NCI-H187 (cell line): Measurements from ENCODE around the gene SH2D3C.
A peak's percentile ranks its signal among the peaks of the same experiment; 100 is the strongest.
"Not testable (repeated sequence)": the region's sequence is repeated elsewhere in the genome, so short reads cannot be mapped to it uniquely, and the experiment has no call there.

Experiments used
- DNase-seq, 2 experiments: peaks; one replicate each; lab custom pipeline; 2025; lab: John Stamatoyannopoulos, UW

Gene SH2D3C

DNA sequence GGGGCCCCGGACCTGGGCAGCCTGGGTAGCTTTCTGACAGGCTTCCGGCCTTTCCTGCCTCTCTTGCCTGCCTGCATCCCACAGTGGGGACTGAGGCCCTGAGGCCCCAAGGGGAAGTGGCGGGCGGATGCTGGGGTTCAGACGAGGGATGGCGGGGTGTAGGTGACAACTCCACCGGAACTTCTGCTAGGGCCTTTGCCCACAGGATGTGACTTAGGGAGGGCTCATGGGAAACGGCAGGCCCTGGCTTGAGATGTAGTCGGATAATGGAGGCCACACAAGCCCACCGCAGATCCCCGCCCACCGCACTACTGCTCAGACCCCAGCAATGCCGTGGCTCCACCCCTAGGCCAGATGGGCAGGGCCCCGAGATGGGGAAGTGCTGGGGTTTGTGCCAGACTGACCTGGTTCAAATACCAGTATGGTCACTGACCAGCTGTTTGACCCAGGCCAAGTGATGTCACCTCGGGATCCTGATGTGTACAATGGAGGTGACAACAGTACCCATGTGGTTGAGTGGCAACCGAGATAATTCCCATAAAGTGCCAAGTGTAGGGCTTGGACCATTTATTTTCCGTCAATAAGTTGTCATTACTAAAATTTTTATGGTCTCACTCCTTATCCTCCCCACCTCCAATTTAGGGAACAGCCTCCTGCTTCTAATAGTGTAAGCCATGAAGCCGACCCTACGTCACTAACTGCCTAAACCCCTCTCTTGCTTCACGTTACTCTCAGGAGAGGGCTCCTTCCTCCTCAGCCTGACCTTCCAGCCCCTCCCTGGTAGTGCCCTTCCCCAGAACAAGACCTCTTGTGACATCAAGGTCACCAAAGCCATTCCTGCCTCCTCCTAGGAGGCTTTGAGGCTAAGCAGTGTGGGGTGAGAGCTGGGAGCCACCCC is 4.9 kb upstream of the SH2D3C start:
- DNase-seq: no peak

DNA sequence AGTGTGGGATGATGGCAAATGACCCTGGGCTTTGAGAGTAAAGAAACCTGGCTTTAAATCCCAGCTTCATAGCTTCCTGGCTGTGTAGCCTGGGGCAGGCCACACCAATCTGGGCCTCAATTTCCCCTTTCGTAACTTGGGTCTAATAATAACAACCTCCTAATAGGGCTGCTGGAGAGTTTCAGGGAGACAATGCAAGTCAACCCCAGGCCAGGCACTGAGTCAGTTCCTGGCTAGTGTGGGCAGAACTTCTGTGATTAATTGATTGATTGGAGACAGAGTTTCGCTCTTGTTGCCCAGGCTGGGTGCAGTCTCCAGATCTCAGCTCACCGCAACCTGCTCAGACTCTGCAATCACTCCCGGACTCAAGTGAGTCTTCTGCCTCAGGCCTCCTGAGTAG is 3.3 kb upstream of the SH2D3C start:
- no peak for DNase-seq

GRCh38 chr9:127780909-127781308 is 2.4 kb upstream of the SH2D3C start:
- not testable (repeated sequence) for DNase-seq

- no peak for DNase-seq
These were observed 1.8 kb upstream of the SH2D3C start for GRCh38 chr9:127780126-127780885.

DNA sequence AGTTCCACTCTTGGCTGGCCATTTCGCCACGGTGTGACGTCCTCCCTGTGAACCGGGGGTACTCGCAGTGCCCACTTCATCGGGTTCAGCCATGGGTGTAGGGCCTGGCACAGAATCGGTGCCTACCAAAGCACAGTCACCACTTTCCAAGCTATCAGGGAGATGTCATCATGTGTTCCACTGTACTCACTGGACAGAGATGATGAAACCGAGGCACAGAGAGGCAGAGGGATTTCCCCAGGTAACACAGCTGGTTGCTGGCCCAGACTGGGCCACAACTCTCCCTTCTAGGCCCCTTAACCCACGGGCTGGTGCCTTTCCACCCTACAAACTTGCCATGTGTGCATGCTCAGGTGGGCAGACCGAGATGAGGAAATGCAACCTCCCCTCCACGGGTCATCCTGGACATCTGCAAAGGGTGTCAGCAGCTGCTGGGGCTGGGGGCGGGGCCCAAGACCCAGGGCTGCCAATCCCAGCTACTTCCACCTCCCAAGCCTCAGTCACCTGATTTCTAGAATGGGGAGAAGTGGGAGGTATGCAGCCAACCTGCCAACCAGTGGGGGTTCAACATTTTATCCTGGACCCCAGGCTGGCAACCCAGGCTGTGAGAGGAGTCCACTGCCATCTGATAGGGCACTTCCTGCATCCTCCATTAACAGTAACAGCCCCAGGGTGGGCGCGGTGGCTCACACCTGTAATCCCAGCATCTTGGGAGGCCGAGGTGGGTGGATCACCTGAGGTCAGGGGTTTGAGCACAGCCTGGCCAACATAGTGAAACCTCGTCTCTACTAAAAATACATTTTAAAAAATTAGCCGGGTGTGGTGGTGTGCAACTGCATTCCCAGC is 893 bp upstream of the SH2D3C start:
- DNase-seq: no peak

- no peak for DNase-seq
These were observed 992 bp downstream of the SH2D3C start for GRCh38 chr9:127777368-127777980.

GRCh38 chr9:127776924-127777289 is 1.6 kb downstream of the SH2D3C start:
- DNase-seq: no peak

DNA sequence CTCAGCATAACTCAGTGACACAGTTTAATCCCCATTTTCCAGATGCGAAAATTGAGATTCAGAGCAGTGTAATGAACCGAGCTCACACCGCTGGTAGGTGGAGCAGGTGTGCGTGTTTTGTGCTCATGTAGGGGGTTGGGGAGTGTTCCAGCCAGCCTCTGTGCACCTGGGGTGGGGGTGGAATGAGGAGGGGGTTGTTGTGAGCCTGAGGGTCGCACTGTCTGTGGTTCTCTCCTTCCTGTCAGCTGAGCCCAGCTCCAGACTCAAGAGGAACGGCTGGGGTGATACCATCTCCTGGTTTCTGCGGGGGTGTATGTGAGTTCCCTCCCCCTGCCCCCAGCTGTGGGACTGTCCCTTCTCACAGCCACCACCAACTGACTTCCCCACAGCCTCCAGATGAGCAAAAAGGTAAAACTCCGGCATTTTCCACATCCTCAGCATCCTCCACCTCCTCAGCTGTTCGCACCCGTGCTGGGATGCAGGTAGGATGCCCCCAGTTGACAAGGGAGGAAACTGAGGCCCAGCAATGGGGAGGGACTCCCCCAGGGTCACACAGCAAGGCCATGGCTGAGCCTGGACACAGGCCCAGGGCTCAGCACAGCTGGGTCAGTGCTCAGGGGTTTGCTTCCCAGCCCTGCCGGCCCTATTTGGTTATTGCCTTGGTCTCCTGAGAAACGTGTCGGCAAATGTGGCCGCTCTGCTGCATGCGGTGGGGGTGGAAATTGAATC is 2.1 kb downstream of the SH2D3C start:
- no peak for DNase-seq

GRCh38 chr9:127773981-127774380 is 4.5 kb downstream of the SH2D3C start:
- no peak for DNase-seq

DNA sequence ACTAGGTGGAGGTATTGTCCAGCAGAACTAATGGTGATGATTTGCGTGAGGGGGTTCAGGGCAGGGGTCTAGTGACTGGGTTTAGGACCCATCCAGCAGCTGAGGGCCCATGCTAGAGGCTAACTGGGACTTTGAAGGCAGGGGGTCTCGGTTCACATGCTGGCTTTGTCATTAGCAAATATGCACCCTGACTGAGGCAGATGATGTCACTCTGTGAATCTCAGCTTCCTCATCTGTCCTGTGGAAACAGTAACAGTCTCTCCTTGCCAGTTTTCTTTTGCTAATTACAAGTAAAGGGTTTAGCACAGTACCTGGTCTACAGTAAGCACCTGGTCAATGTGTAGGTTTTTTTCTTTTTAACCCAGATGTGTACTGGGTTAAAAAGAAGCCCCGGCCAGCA is 5.2 kb downstream of the SH2D3C start:
- no peak for DNase-seq

DNA sequence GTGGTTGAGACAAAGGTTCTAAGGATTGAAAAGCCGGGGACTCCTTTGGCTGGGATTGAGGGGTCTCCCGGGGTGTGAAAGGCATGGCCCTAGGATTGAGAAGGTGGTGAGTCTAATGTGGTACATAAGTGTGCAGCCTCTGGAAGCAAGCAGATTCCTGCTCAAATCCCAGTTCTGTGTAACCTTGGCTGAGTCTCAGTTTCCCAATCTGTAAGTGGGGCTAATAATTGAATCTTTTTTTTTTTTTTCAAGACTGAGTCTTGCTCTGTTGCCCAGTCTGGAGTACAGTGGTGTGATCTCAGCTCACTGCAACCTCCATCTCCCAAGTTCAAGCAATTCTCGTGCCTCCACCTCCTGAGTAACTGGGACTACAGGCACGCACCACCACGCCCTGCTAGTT is 5.9 kb downstream of the SH2D3C start:
- DNase-seq: no peak

- no peak for DNase-seq
These were observed 6.8 kb downstream of the SH2D3C start for GRCh38 chr9:127771570-127772189.

DNA sequence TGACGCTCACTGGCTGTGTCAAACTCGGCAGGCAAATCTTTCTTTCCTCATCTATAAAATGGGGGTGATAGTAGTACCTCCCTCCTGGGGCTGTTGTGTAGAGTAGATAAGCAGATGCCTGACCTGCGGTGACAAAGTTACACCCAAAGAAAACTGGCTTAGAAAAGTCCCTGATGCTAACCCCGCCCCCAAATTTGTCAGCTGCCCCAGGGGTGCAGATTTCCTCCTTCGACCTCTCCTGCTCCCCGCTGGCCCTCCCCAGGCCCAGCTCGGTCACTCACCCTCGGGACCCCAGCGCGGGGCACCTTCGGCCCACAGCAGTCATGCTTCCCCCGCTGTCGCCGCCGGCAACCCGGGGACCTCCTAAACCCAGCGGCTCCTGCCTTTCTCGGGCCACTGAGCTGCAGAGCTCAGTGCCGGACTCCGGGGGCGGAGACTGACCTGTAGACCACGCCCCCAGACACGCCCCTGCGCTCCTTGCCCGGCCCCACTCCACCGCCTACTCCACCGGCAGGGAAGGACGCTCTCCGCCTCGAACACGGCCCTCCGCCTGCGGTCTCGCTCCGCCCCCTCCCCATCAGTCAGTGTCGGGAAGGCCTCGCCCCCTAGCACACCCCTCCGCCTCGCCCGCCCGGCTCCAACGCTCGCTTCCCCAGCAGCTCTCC is 7.4 kb downstream of the SH2D3C start:
- DNase-seq: peak; percentile 78 to 91

GRCh38 chr9:127770583-127770904 is 7.9 kb downstream of the SH2D3C start:
- no peak for DNase-seq

GRCh38 chr9:127769929-127770582 is 8.4 kb downstream of the SH2D3C start:
- DNase-seq: no peak

DNA sequence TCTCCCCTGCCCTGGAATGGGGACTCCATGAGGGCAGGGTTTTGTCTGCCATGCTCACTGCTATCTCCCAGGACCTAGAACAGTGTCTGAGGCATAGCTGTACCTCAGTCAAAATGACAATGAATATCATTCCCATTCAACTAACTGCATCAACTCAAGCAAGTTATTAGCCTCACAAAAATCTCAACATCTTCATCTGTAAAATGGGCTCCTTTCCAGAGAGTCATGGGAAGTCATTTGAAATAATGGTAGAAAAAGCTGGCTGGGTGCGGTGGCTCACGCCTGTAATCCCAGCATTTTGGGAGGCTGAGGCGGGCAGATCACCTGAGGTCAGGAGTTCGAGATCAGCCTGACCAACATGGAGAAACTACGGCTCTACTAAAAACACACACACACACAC is 9.4 kb downstream of the SH2D3C start:
- DNase-seq: no peak

DNA sequence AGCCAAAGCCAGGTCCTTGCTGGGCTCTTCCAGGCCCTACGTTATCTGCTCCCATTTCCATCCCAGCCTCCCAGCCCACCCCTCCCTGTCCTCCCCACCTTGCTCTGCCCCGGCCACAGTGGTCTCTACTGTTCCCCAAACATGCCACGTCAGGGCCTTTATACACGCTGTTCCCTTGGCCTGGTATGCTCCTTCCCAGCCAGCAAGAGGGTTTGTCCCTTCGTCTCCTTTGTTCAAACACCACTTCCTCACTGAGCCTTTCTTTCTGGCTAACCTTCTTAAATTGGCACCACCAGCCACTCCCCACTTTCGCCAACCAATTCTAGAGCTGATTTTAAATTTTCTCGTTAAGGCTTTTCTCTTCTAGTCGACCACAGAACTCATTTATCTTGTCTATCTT is 9.8 kb downstream of the SH2D3C start:
- DNase-seq: no peak

DNA sequence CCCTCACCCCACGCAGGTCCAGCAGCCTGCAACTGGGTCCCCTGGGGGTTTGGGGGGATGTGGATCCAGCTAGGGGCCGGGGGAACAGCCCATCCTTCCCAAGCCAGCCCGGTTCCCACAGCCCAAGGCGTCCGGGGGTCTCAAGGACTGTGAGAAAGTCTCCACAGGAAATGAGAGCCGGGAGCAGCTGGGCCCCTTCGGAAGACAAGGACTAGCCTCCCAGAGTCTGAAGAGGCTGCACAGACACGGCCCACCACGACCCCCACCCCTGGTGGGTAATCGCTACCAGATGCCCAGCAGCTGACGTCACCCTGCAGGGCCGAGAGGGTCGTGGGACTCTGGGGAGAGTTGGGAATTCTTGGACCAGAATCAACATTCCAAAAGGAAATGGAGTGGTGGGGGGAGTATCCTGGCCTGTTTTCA is 10.5 kb downstream of the SH2D3C start:
- no peak for DNase-seq

DNA sequence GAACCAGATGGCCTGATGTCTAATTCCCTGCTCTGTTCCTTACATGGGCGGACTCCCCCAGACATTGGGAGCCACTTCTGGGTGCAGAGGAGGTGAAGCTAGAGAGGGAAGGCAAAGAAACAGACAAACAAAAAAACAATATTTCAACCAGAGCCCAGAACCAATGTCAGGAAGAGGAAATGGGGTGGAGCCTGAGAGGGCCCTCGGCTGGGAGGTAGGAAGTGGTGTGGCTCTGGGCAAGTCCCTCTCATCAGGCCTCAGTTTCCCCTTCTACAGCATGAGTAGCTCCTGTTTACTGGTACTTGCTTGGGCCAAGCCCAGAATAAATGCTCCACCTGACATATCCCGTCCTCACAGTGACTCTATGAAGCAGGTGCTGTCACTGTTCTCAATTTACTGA is 11.1 kb downstream of the SH2D3C start:
- DNase-seq: no peak

GRCh38 chr9:127765418-127765817 is 13.0 kb downstream of the SH2D3C start:
- no peak for DNase-seq
